ENCODE results near the gene SHISA3.

SHISA3 gene

DNA sequence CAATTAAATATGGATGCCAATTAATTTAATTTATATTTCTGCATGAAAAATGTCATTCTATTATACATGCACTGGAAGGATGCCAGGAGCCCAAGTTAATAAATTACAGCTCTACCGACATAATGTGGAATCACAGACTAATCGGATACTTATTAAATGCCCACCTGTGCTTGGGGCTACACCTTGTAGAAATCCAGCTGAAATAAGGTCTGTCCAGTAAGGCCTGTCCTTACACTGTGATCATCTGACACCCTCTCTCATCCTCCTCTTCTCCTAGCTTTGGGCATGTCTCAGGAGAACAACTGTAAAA, 6.0 kb upstream of the SHISA3 start:
- no peak for DNase-seq (ENCODE audit: low read depth in 1 of 2, low spot score in 1 of 2)

DNA sequence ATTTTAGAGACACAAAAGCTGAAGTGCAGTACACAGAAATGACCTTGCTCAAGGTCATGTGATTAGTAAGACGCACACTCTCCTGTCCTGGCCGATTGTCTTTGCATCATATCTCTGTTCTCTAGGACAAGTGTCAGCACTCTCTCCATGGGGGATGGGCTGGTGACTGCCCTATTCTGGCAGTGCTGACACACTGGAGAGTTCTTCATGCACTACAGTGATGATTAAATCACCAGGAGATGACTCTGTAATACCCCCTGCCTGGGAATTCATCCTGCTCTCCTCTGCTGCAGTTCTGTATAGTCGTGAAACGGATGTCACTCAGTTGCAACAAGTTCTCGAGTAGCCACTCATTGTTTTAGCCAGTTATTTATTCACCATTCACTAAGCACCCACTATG, 5.3 kb upstream of the SHISA3 start:
- no peak for DNase-seq (ENCODE audit: low read depth in 1 of 2, low spot score in 1 of 2)

DNA sequence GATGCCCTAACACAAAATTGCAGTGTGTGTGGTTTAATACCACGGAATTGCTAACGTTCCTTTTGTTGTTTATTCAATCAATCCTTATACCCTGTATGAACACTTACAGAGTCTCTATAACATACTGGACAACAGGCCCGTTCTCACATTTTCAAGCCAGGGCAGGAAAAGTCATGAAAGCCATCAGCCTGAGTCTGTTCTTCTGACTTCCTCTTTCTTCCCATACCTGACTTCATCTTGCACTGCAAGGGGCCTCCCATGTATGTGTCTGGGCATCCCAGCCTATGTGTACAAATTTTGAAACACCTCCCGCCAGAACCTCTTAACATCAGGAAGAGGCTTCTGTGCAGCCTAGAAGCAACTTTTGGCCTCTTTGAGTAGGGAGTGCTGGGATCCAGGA, 4.9 kb upstream of the SHISA3 start:
- no peak for DNase-seq (ENCODE audit: low read depth in 1 of 2, low spot score in 1 of 2)

DNA sequence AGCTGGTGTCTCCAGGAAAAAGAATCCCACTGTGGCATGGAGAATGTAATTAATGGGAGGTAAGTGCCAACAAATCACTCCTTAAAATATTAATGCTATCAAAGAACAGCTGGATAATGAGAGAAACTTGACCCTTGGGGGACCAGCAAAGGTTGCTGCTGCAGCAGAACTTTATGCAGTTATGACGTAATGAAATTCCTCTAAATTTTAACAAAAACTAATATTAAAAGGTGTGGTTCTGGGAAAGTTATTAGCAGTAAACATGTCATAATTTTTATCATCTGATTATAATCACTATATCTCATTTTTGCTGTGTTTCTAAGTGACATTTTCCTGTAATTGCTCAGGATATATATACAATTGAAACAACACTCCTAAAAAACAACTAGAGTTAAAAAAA, 1.7 kb upstream of the SHISA3 start:
- DNase-seq (ENCODE audit: low read depth in 1 of 2, low spot score in 1 of 2), result no peak

- no peak for DNase-seq (ENCODE audit: low read depth in 1 of 2, low spot score in 1 of 2)
These were observed 932 bp upstream of the SHISA3 start for GRCh38 chr4:42396361-42396751.

GRCh38 chr4:42397635-42398170, 415 bp downstream of the SHISA3 start:
- DNase-seq (ENCODE audit: low read depth in 1 of 2, low spot score in 1 of 2), result no peak

- DNase-seq (ENCODE audit: low read depth in 1 of 2, low spot score in 1 of 2), result no peak
These were observed 1.0 kb downstream of the SHISA3 start for GRCh38 chr4:42398171-42398870.

GRCh38 chr4:42398871-42399331, 1.6 kb downstream of the SHISA3 start:
- DNase-seq (ENCODE audit: low read depth in 1 of 2, low spot score in 1 of 2), result no peak

GRCh38 chr4:42399393-42399792, 2.1 kb downstream of the SHISA3 start:
- DNase-seq (ENCODE audit: low read depth in 1 of 2, low spot score in 1 of 2), result no peak

DNA sequence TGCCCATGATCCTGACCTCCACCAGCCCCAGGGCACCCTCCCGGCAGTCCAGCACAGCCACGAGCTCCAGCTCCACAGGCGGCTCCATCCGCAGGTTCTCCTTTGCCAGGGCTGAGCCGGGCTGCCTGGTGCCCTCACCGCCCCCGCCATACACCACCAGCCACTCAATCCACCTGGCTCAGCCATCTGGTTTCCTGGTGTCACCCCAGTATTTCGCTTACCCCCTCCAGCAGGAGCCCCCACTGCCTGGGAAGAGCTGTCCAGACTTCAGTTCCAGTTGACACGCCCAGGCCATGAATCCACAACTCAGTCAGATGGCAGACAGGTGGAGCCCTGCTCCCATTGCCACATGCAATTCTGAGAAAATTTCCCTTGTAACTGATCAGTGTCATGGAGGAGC, 3.9 kb downstream of the SHISA3 start:
- DNase-seq (ENCODE audit: low read depth in 1 of 2, low spot score in 1 of 2), result no peak

- DNase-seq (ENCODE audit: low read depth in 1 of 2, low spot score in 1 of 2), result no peak
These were observed 6.7 kb downstream of the SHISA3 start for GRCh38 chr4:42404001-42404400.

- no peak for DNase-seq (ENCODE audit: low read depth in 1 of 2, low spot score in 1 of 2)
These were observed 13.2 kb downstream of the SHISA3 start for GRCh38 chr4:42410446-42410845.

- no peak for DNase-seq (ENCODE audit: low read depth in 1 of 2, low spot score in 1 of 2)
These were observed 14.5 kb downstream of the SHISA3 start for GRCh38 chr4:42411803-42412202.

GRCh38 chr4:42412251-42412650, 15.0 kb downstream of the SHISA3 start:
- DNase-seq (ENCODE audit: low read depth in 1 of 2, low spot score in 1 of 2), result no peak

DNA sequence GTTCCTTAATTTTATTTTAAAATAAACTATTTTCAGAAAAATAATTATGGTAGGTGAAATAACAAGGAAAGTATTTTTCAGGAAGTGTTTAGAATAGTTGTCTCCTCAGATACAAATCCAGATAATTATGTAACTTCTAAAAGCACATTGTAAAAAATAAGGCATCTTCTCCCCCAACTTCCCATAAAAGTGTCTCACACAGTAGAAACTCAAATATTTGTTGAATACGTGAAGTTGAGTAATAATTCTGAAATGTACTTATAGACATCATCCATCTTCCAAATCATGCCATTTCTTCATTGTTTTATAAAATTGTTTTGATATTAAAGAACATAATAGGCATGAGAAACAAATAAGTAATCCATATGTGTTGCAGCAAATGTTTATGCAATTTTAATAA, 18.0 kb downstream of the SHISA3 start:
- DNase-seq (ENCODE audit: low read depth in 1 of 2, low spot score in 1 of 2), result no peak

DNA sequence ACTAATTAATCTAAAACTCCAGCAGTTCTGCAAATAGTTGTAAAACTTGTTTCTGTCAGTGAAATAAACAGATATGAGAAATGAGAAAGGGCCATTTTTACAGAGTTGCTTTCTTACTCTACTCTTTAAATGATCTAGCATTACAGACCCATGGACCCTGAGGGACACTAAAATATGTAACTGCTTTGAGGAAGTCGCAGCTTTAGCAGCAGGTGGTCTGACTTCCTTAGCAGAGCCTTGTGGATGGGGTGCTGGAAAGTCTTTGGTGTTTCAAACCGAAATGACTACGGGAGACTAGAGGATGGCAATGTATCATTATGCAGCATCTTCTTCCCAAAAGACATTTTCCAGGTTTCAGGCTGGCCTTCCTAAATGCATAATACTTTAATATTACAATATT, 18.7 kb downstream of the SHISA3 start:
- DNase-seq (ENCODE audit: low read depth in 1 of 2, low spot score in 1 of 2), result no peak

DNA sequence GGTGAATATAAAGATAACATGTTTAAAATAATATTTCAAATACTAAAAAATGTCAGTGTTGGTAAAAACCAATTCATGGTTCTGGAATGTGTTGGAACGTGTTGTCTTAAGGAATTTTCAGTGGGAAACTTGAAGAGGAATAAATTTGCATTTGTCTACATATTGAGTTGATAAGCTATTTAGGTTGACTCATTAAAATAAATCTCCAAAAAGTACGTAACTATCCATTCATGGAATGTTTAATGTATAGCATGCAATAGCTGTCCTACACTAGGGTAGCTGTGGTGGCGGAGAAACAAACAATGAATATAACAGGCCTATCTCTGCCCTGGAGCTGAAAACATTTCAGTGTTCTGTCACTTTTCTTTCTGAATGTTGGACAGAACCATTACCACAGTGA, 20.3 kb downstream of the SHISA3 start:
- no peak for DNase-seq (ENCODE audit: low read depth in 1 of 2, low spot score in 1 of 2)

DNA sequence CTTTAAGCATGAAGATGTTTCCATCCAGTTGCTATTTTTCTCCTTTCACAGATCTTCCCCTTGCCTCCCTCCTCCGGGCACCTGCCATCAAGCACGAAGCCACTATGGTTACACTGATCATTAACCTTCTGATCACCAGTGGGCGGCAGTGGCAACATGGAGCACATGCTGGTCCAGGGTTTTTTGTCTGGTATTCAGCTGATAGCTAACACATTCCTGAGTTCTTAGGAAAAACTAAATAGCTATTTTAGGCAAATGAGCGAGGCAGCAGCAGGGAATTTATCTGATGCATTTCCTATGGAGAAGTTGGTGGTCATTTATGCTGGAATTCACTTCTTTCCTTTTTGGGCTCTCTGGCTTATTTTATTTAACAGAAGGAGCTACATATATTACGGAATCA, 22.9 kb downstream of the SHISA3 start:
- DNase-seq (ENCODE audit: low read depth in 1 of 2, low spot score in 1 of 2), result no peak

- DNase-seq (ENCODE audit: low read depth in 1 of 2, low spot score in 1 of 2), result no peak
These were observed 28.1 kb downstream of the SHISA3 start for GRCh38 chr4:42425146-42426065.

DNA sequence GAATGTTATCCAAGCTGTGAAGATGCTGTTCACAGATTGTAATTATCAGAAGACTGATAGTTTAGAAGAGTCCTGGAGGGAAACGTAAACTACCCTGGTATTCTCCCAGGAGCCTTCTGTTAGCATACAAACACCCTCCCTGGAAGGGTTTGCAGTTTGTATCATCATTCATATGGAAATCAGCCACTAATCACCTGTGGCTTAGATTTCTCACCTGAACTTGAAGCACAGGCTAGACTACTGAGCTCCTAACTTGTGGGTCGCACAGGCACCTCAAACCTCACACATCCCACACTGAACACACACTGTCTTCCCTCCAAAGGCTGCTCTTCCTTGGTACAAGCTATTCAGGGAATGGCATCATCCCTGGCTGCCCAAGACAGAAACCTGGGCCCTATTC, 30.7 kb downstream of the SHISA3 start:
- DNase-seq (ENCODE audit: low read depth in 1 of 2, low spot score in 1 of 2), result no peak

DNA sequence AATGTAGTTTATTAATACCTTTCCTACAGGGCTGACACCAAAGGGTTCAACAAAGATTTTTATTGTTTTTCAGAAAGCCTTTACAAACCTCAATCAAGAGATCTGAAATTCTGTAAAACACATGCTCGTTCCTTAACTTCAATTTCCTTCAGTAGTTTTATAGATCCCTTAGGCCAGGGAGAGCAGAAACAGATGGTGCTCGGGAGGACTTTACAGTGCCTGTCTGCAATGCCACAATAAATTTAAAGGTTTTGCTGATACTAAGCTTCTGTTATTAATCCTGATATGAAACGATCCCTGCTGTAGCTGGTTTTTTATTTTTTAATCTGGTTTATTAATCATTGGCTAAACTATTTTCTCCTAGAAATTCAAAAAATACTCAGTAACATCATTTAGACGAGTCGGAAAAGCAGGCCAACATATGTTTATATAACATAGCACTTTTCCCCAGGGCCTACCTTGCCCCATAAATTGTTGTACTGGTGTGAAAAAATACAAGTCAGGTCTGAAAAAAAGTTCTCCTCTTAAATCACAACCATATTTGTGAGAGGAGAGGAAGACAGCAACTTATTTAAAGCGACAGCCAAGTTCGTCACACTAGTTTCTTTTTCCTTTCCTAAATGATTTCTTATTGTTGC, 39.8 kb downstream of the SHISA3 start:
- DNase-seq (ENCODE audit: low read depth in 1 of 2, low spot score in 1 of 2), result no peak

DNA sequence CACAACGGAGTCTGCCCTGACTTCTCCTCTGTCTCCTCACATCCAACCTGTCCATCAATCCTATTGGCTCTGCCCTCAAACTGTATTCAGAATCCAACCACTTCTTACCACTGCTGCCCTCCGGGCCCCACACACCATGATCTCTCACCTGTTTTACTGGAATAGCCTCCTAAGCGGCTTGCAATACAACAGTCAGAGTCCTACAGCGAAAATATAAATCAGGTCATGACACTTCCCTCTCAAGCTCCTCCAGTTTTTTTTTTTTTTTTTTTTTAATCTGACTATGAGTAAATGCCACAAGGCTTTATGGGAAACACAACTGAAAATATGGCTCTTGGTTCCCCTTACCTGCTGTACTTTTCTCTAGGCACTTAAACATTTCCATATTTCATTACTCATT, 42.8 kb downstream of the SHISA3 start:
- no peak for DNase-seq (ENCODE audit: low read depth in 1 of 2, low spot score in 1 of 2)

Measured in stimulated activated CD4-positive, alpha-beta T cell treated with anti-CD3 and anti-CD28 coated beads, Interleukin-15, amount 100 ng/mL, for 1 hour (primary cell).